HepG2 (cell line): ENCODE results near the gene NRL. TPM values are rescaled to one million over a fixed set of nuclear protein-coding genes. Genes with fewer than 3 reads are reported as not detected.

Experiments
- ASH2L ChIP-seq: fragments of 300-600, 200-600 bp; sonication (generic); IDR thresholded peaks from 2 replicates; pipeline ENCODE4 v1.7.0; 2017; ENCODE audit warnings: low read depth, mild to moderate bottlenecking, moderate library complexity, mixed read lengths, low read length; ENCODE audit not compliant: insufficient read length
- EEA1 ChIP-seq: sonication (generic); formaldehyde crosslinking; IDR thresholded peaks from 2 replicates; pipeline ENCODE4 v1.5.1; 2020; ENCODE audit warnings: mild to moderate bottlenecking, missing genetic modification reagents, borderline replicate concordance
- GABPB1 ChIP-seq: IDR thresholded peaks from 2 replicates; pipeline ENCODE4 v1.6.1; 2016; ENCODE audit warnings: mild to moderate bottlenecking, missing genetic modification reagents, moderate library complexity, missing compliant biosample characterization
- GPN1 ChIP-seq: sonication (generic); formaldehyde crosslinking; IDR thresholded peaks from 2 replicates; pipeline ENCODE4 v1.5.1; 2020; ENCODE audit warnings: missing genetic modification reagents, borderline replicate concordance
- MXD4 ChIP-seq: IDR thresholded peaks from 2 replicates; pipeline ENCODE4 v1.6.1; 2016; ENCODE audit warnings: mild to moderate bottlenecking, missing biosample characterization, missing genetic modification reagents
- PCBP2 ChIP-seq: fragments of 200-400 bp; formaldehyde crosslinking; optimal IDR thresholded peaks from 2 replicates; pipeline ENCODE3; 2018; ENCODE audit warnings: low read length, low read depth; ENCODE audit not compliant: poor library complexity, severe bottlenecking
- POGZ ChIP-seq: sonication (generic); formaldehyde crosslinking; IDR thresholded peaks from 2 replicates; pipeline ENCODE4 v1.4.0; 2020; ENCODE audit warnings: mild to moderate bottlenecking, missing genetic modification reagents
- WIZ ChIP-seq: sonication (generic); formaldehyde crosslinking; IDR thresholded peaks from 2 replicates; pipeline ENCODE4 v1.5.1; 2020; ENCODE audit warnings: mild to moderate bottlenecking, missing genetic modification reagents
- ZFY ChIP-seq: sonication (generic); formaldehyde crosslinking; IDR thresholded peaks from 2 replicates; pipeline ENCODE4 v1.4.0; 2020; ENCODE audit warnings: missing genetic modification reagents
- ZKSCAN8 ChIP-seq: IDR thresholded peaks from 2 replicates; pipeline ENCODE4 v1.6.1; 2016; ENCODE audit warnings: borderline replicate concordance, missing genetic modification reagents, missing compliant biosample characterization
- ZNF17 ChIP-seq: sonication (generic); formaldehyde crosslinking; IDR thresholded peaks from 2 replicates; pipeline ENCODE4 v1.5.0; 2020; ENCODE audit warnings: mild to moderate bottlenecking, missing genetic modification reagents
- polyA plus RNA-seq, 8 experiments: library from polyadenylated mRNA; depleted of rRNA in 3 of 8; stranded (reverse) in 7 of 8; unstranded in 1 of 8; fragments of >200 nt; fragmentation: Illumina TruSeq in 4 of 8; extraction: Trizol in 4 of 8; gene quantifications; 2 replicates each; pipeline versions ENCODE4 v1.2.1 to v1.2.3, GENCODE V29; 2011 to 2016; ENCODE audit warnings: low read depth in 4 of 8, missing spikeins in 1 of 8, mixed read lengths in 1 of 8; ENCODE audit not compliant: insufficient read depth in 1 of 8
- total RNA-seq, 5 experiments: library from RNA; depleted of rRNA; stranded (reverse); fragments of >200 nt; fragmentation: Illumina TruSeq; extraction: Trizol; gene quantifications; 2 replicates each; pipeline ENCODE4 v1.2.3, GENCODE V29; 2016; ENCODE audit warnings: low read depth in 1 of 5
- TF ChIP-seq, protein P1 (sequence below): sonication (generic); formaldehyde crosslinking; IDR thresholded peaks from 2 replicates; pipeline ENCODE4 v1.9.0; 2021; ENCODE audit warnings: missing genetic modification reagents, borderline replicate concordance
- TF ChIP-seq, protein P2 (sequence below): sonication (generic); formaldehyde crosslinking; IDR thresholded peaks from 2 replicates; pipeline ENCODE4 v1.8.0; 2022; ENCODE audit warnings: missing genetic modification reagents, mild to moderate bottlenecking, borderline replicate concordance
- TF ChIP-seq, protein P3 (sequence below): sonication (generic); formaldehyde crosslinking; conservative IDR thresholded peaks from 2 replicates; pipeline ENCODE4 v1.8.0; 2022; ENCODE audit warnings: missing genetic modification reagents
- TF ChIP-seq, protein P4 (sequence below): sonication (generic); formaldehyde crosslinking; IDR thresholded peaks from 2 replicates; pipeline ENCODE4 v1.5.0; 2020; ENCODE audit warnings: mild to moderate bottlenecking, missing genetic modification reagents, borderline replicate concordance

Gene NRL
- total and polyA plus RNA-seq, 2 of the 13 experiments (the other 11 are each of a cell fraction or from before 2014, with no cell fraction given): 2.5 to 4.7 TPM

DNA sequence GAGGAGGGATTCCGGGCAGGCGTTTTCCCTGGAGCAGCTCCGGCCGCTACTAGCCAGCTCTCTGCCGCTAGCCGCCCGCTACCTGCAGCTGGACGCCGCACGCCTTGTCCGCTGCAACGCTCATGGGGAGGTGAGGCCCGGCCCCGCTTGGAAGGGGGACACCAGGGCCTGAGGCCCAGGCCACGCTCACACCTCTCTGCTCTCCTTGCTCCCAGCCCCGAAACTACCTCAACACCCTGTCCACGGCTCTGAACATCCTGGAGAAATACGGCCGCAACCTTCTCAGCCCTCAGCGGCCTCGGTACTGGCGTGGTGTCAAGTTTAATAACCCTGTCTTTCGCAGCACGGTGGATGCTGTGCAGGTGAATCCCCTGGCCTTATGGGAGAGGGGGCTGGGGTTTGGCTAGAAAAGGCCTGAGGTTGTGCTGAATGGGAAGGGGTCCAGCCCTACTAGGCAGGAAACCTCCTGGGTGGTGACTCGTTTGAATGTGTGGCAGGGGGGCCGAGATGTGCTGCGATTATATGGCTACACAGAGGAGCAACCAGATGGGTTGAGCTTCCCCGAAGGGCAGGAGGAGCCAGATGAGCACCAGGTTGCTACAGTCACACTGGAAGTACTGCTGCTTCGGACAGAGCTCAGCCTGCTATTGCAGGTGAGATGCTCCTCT lies 33.1 kb upstream of the NRL start (continued):
- TF ChIP-seq, protein P1, sequence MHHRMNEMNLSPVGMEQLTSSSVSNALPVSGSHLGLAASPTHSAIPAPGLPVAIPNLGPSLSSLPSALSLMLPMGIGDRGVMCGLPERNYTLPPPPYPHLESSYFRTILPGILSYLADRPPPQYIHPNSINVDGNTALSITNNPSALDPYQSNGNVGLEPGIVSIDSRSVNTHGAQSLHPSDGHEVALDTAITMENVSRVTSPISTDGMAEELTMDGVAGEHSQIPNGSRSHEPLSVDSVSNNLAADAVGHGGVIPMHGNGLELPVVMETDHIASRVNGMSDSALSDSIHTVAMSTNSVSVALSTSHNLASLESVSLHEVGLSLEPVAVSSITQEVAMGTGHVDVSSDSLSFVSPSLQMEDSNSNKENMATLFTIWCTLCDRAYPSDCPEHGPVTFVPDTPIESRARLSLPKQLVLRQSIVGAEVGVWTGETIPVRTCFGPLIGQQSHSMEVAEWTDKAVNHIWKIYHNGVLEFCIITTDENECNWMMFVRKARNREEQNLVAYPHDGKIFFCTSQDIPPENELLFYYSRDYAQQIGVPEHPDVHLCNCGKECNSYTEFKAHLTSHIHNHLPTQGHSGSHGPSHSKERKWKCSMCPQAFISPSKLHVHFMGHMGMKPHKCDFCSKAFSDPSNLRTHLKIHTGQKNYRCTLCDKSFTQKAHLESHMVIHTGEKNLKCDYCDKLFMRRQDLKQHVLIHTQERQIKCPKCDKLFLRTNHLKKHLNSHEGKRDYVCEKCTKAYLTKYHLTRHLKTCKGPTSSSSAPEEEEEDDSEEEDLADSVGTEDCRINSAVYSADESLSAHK (CRISPR knock-in tag): no peak
- TF ChIP-seq GABPB1 (CRISPR knock-in tag) (no peak; the same call in 1 of the 2 replicates), POGZ (CRISPR knock-in tag) (no peak; the same call in 1 of the 2 replicates), EEA1 (peak; percentile 96; the same call in 1 of the 2 replicates), ZFY (peak; percentile 85), ZNF17 (no peak), WIZ (no peak), PCBP2 (no peak), GPN1 (CRISPR knock-in tag) (peak; percentile 89), MXD4 (CRISPR knock-in tag) (0 out of 2 replicates have a peak, but pooled peaks have one; percentile 20), ASH2L (no peak), ZKSCAN8 (CRISPR knock-in tag) (no peak)
- TF ChIP-seq, protein P2, sequence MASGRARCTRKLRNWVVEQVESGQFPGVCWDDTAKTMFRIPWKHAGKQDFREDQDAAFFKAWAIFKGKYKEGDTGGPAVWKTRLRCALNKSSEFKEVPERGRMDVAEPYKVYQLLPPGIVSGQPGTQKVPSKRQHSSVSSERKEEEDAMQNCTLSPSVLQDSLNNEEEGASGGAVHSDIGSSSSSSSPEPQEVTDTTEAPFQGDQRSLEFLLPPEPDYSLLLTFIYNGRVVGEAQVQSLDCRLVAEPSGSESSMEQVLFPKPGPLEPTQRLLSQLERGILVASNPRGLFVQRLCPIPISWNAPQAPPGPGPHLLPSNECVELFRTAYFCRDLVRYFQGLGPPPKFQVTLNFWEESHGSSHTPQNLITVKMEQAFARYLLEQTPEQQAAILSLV (CRISPR knock-in tag): peak; percentile 84; the same call in 1 of the 2 replicates
- TF ChIP-seq, protein P3, sequence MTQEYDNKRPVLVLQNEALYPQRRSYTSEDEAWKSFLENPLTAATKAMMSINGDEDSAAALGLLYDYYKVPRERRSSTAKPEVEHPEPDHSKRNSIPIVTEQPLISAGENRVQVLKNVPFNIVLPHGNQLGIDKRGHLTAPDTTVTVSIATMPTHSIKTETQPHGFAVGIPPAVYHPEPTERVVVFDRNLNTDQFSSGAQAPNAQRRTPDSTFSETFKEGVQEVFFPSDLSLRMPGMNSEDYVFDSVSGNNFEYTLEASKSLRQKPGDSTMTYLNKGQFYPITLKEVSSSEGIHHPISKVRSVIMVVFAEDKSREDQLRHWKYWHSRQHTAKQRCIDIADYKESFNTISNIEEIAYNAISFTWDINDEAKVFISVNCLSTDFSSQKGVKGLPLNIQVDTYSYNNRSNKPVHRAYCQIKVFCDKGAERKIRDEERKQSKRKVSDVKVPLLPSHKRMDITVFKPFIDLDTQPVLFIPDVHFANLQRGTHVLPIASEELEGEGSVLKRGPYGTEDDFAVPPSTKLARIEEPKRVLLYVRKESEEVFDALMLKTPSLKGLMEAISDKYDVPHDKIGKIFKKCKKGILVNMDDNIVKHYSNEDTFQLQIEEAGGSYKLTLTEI (CRISPR knock-in tag): no peak
- TF ChIP-seq, protein P4, sequence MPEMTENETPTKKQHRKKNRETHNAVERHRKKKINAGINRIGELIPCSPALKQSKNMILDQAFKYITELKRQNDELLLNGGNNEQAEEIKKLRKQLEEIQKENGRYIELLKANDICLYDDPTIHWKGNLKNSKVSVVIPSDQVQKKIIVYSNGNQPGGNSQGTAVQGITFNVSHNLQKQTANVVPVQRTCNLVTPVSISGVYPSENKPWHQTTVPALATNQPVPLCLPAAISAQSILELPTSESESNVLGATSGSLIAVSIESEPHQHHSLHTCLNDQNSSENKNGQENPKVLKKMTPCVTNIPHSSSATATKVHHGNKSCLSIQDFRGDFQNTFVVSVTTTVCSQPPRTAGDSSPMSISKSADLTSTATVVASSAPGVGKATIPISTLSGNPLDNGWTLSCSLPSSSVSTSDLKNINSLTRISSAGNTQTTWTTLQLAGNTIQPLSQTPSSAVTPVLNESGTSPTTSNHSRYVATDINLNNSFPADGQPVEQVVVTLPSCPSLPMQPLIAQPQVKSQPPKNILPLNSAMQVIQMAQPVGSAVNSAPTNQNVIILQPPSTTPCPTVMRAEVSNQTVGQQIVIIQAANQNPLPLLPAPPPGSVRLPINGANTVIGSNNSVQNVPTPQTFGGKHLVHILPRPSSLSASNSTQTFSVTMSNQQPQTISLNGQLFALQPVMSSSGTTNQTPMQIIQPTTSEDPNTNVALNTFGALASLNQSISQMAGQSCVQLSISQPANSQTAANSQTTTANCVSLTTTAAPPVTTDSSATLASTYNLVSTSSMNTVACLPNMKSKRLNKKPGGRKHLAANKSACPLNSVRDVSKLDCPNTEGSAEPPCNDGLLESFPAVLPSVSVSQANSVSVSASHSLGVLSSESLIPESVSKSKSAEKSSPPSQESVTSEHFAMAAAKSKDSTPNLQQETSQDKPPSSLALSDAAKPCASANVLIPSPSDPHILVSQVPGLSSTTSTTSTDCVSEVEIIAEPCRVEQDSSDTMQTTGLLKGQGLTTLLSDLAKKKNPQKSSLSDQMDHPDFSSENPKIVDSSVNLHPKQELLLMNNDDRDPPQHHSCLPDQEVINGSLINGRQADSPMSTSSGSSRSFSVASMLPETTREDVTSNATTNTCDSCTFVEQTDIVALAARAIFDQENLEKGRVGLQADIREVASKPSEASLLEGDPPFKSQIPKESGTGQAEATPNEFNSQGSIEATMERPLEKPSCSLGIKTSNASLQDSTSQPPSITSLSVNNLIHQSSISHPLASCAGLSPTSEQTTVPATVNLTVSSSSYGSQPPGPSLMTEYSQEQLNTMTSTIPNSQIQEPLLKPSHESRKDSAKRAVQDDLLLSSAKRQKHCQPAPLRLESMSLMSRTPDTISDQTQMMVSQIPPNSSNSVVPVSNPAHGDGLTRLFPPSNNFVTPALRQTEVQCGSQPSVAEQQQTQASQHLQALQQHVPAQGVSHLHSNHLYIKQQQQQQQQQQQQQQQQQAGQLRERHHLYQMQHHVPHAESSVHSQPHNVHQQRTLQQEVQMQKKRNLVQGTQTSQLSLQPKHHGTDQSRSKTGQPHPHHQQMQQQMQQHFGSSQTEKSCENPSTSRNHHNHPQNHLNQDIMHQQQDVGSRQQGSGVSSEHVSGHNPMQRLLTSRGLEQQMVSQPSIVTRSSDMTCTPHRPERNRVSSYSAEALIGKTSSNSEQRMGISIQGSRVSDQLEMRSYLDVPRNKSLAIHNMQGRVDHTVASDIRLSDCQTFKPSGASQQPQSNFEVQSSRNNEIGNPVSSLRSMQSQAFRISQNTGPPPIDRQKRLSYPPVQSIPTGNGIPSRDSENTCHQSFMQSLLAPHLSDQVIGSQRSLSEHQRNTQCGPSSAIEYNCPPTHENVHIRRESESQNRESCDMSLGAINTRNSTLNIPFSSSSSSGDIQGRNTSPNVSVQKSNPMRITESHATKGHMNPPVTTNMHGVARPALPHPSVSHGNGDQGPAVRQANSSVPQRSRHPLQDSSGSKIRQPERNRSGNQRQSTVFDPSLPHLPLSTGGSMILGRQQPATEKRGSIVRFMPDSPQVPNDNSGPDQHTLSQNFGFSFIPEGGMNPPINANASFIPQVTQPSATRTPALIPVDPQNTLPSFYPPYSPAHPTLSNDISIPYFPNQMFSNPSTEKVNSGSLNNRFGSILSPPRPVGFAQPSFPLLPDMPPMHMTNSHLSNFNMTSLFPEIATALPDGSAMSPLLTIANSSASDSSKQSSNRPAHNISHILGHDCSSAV: no peak
